VCaP (cell line): Measurements from ENCODE around the gene PRR20C.
"Not testable (repeated sequence)": the region's sequence is repeated elsewhere in the genome, so short reads cannot be mapped to it uniquely, and the experiment has no call there.

Experiments used
- H3K27ac ChIP-seq: fragments of 450-650 bp; 2 replicates; pipeline ENCODE4 v1.5.1; 2017
- TF ChIP-seq, protein P1 (sequence below): fragments of 450-650 bp; conservative IDR thresholded peaks from 2 replicates; pipeline ENCODE4 v1.5.1; 2017; ENCODE audit warnings: mild to moderate bottlenecking, moderate library complexity

The PRR20C gene

GRCh38 chr13:57153761-57154160 lies at the start of gene PRR20C:
Gene PRR20C, plus strand, starts transcription at chr13:57154061. Its CDS starts 387 bp downstream, at chr13:57154448.
- not testable (repeated sequence) for H3K27ac ChIP-seq

GRCh38 chr13:57114945-57115344 lies 38.9 kb upstream of the PRR20C start:
- TF ChIP-seq, protein P1, sequence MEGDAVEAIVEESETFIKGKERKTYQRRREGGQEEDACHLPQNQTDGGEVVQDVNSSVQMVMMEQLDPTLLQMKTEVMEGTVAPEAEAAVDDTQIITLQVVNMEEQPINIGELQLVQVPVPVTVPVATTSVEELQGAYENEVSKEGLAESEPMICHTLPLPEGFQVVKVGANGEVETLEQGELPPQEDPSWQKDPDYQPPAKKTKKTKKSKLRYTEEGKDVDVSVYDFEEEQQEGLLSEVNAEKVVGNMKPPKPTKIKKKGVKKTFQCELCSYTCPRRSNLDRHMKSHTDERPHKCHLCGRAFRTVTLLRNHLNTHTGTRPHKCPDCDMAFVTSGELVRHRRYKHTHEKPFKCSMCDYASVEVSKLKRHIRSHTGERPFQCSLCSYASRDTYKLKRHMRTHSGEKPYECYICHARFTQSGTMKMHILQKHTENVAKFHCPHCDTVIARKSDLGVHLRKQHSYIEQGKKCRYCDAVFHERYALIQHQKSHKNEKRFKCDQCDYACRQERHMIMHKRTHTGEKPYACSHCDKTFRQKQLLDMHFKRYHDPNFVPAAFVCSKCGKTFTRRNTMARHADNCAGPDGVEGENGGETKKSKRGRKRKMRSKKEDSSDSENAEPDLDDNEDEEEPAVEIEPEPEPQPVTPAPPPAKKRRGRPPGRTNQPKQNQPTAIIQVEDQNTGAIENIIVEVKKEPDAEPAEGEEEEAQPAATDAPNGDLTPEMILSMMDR = no peak
- no peak overlapping the region for H3K27ac ChIP-seq

DNA sequence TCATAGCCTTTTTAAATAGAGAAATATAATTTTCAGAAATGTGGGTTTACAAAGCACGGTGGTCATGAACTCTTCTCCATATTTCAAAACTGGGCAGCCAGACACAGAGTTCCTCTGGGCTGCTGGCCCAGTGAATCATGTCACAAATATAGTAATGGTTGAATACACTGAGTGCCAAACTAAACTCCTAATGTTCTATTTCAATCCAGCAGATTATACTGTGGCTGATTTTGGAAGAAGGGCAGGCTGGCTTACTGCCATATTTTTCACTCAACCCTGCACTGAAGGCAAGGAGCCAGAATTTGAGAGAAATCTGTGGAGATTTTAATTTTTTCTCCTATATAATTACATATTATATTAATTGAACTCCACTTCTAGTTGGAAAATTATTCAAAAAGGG lies 30.2 kb upstream of the PRR20C start:
- H3K27ac ChIP-seq = no peak overlapping the region
- TF ChIP-seq, protein P1 = no peak

DNA sequence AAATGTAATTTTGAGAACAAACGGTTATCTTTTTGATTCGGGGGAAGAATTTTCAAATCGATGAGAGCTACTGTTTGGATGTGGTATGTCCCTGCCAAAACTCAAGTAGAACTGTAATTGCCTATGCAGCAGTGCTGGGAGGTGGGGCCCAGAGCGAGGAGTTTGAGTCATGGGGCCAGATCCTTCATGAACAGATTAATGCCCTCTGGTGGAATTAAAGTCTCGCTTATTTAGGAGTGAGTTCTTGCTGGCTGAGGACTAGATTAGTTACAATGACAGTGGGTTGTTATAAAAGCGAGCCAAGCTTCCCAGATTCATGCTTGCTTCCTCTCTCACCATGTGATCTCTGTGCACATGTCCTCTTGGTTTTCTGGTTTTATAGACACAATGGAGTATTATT lies 25.0 kb upstream of the PRR20C start:
- no peak overlapping the region for H3K27ac ChIP-seq
- TF ChIP-seq, protein P1 = no peak

DNA sequence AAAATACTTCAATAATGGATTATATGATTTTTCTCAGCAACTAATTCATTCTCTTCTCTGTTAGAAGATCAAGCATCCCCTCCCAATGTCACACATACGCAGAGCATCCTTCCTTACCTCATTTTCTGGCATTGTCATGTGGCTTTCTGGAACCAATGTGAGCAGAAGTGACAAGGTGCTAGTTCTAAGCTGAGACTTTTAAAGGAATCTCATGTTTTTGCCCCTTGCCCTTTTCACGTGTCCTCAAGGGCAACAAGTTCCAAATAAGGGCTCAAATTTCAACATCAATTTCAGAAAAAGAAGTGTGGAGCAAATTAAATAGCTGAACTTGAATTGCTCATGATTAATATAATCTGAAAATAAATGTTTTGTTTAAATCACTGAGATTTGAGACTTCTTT lies 17.8 kb upstream of the PRR20C start:
- no peak overlapping the region for H3K27ac ChIP-seq
- TF ChIP-seq, protein P1 = no peak

GRCh38 chr13:57137585-57137984 lies 16.3 kb upstream of the PRR20C start:
- TF ChIP-seq, protein P1 = no peak
- H3K27ac ChIP-seq = no peak overlapping the region

DNA sequence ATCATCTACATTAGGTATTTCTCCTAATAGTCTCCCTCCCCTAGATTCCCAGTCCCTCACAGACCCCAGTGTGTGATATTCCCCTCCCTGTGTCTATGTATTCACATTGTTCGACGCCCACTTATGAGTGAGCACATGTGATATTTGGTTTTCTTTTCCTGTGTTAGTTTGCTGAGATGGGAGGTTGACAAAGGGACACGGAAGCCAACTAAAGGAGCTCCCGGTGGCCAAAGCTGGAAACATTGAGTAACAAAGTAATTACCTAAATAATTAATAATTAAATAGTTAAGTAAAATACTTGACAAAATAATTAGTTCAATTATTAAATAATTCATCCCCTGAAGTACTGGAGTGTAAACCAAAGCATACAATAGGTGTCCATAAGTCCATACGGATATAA lies 14.9 kb upstream of the PRR20C start:
- no peak overlapping the region for H3K27ac ChIP-seq
- TF ChIP-seq, protein P1 = no peak

- not testable (repeated sequence) for H3K27ac ChIP-seq
These were observed 14.1 kb upstream of the PRR20C start for GRCh38 chr13:57139781-57140180.

- H3K27ac ChIP-seq = not testable (repeated sequence)
These were observed 13.5 kb upstream of the PRR20C start, which contains the start of gene PRR20A for GRCh38 chr13:57140235-57140968. Gene PRR20A, plus strand, starts transcription at chr13:57140918. Its CDS starts 387 bp downstream, at chr13:57141305.

GRCh38 chr13:57147188-57147587 lies 6.7 kb upstream of the PRR20C start, which contains the start of gene PRR20B:
Gene PRR20B, plus strand, starts transcription at chr13:57147488. Its CDS starts 387 bp downstream, at chr13:57147875.
- not testable (repeated sequence) for H3K27ac ChIP-seq

GRCh38 chr13:57148106-57148505 lies 5.8 kb upstream of the PRR20C start:
- H3K27ac ChIP-seq = not testable (repeated sequence)

DNA sequence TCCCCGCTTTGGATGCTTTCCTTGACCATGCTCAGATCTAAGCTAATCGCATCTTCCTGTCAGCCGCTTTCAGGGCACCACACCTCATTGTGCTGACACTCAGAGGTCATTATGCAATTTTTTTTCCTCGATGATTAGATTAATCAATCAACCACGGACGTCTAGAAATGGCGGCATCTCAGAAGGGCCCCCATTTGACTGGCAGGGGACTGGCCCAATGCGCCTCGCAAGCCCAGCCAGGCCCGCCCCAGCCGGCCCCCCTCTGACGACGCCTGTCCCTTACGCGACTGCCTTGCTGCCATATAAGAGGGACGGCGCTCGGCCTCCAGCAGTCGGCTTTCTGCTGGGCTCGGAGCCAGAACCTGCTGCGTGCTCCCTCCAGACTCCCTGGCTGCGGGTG lies 6.5 kb downstream of the PRR20C start, which contains the start of gene PRR20D:
Gene PRR20D, plus strand, starts transcription at position 301 of the 400 bp plus-strand sequence. CDS start 387 bp downstream, outside the sequence.
- H3K27ac ChIP-seq = not testable (repeated sequence)

- not testable (repeated sequence) for H3K27ac ChIP-seq
These were observed 13.0 kb downstream of the PRR20C start, which contains the start of gene PRR20E for GRCh38 chr13:57166897-57167296. Gene PRR20E, plus strand, starts transcription at chr13:57167197. Its CDS starts 387 bp downstream, at chr13:57167584.
